ENCODE data around the gene PALS1. TPM values are rescaled to one million over a fixed set of nuclear protein-coding genes. Genes with fewer than 3 reads are reported as not detected.

PALS1 gene
- total and polyA plus RNA-seq, 2 of the 8 experiments (the other 6 are each of a cell fraction or from before 2014, with no cell fraction given): 6.7 to 25.1 TPM

GRCh38 chr14:67221982-67222328 lies 19.3 kb upstream of the PALS1 start (continued):
- TF ChIP-seq CHD7 (IDR thresholded peaks at IDR 0.05; ENCODE audit: insufficient replicate concordance, low read length) (no peak), CHD2 (IDR thresholded peaks at IDR 0.05; ENCODE audit: low read length) (no peak), CHD1 (IDR thresholded peaks at IDR 0.05; ENCODE audit: low read depth, low read length) (no peak), TAF1 (IDR thresholded peaks at IDR 0.05; ENCODE audit: low read depth, low read length) (no peak), SIX5 (IDR thresholded peaks at IDR 0.05; ENCODE audit: low read depth, low read length) (no peak)
